ENCODE data around the gene TCEANC.

TCEANC gene

GRCh38 chrX:13690836-13691235 is 37.9 kb downstream of the TCEANC start:
- Histone ChIP-seq H3K27ac (no peak overlapping the region), H3K9me3 (ENCODE audit: severe bottlenecking) (no peaks in the 10 kb centered on the region), H3K4me3 (ENCODE audit: low read depth, low read length) (no peak overlapping the region), H3K27me3 (ENCODE audit: insufficient read depth, low read depth, severe bottlenecking) (no peaks in the 10 kb centered on the region), H3K36me3 (peaks cover 3% of the 10 kb centered on the region; the same call in 1 of the 2 replicates)
- no peak for DNase-seq
- TF ChIP-seq, protein P1, sequence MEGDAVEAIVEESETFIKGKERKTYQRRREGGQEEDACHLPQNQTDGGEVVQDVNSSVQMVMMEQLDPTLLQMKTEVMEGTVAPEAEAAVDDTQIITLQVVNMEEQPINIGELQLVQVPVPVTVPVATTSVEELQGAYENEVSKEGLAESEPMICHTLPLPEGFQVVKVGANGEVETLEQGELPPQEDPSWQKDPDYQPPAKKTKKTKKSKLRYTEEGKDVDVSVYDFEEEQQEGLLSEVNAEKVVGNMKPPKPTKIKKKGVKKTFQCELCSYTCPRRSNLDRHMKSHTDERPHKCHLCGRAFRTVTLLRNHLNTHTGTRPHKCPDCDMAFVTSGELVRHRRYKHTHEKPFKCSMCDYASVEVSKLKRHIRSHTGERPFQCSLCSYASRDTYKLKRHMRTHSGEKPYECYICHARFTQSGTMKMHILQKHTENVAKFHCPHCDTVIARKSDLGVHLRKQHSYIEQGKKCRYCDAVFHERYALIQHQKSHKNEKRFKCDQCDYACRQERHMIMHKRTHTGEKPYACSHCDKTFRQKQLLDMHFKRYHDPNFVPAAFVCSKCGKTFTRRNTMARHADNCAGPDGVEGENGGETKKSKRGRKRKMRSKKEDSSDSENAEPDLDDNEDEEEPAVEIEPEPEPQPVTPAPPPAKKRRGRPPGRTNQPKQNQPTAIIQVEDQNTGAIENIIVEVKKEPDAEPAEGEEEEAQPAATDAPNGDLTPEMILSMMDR (IDR thresholded peaks at IDR 0.05; ENCODE audit: low read depth, low read length), result no peak

DNA sequence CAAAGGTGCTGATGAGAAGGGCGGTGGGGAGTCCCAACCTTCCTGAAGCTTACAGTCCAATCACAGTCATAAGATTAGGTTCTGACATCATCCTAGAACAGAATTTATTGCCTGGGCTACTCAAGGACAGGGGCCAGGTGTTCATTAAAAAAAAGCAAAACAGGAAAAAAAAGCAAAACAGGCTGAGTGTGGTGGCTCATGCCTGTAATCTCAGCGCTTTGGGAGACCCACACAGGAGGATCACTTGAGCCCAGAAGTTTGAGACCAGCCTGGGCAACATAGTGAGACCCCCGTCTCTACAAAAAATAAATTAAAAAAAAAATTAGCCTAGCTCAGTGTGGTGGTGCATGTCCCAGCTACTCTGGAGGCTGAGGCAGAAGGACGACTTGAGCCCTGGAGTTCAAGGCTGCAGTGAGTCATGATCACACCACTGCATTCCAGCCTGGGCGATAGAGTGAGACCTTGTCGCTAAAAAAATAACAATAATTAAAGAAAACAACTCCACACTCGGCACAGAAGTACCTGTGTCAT is 39.0 kb downstream of the TCEANC start:
- Histone ChIP-seq H3K4me3 (ENCODE audit: low read depth, low read length) (no peak overlapping the region), H3K27ac (no peak overlapping the region)

GRCh38 chrX:13692771-13693231 is 39.9 kb downstream of the TCEANC start:
- peaks cover 3% of the 10 kb centered on the region for H3K36me3 ChIP-seq
- DNase-seq, result no peak
- H3K27ac ChIP-seq, result no peak overlapping the region
- TF ChIP-seq, protein P1 (IDR thresholded peaks at IDR 0.05; ENCODE audit: low read depth, low read length), result no peak
- H3K27me3 ChIP-seq (ENCODE audit: insufficient read depth, low read depth, severe bottlenecking), result no peaks in the 10 kb centered on the region
- H3K4me3 ChIP-seq (ENCODE audit: low read depth, low read length), result no peak overlapping the region
- H3K9me3 ChIP-seq (ENCODE audit: severe bottlenecking), result no peaks in the 10 kb centered on the region

More for the DNA sequence above, 39.0 kb downstream of the TCEANC start:
- no peaks in the 10 kb centered on the region for H3K27me3 ChIP-seq (ENCODE audit: insufficient read depth, low read depth, severe bottlenecking)
- peaks cover 3% of the 10 kb centered on the region; the same call in 1 of the 2 replicates for H3K36me3 ChIP-seq
- DNase-seq, result no peak
- TF ChIP-seq, protein P1 (IDR thresholded peaks at IDR 0.05; ENCODE audit: low read depth, low read length), result no peak
- H3K9me3 ChIP-seq (ENCODE audit: severe bottlenecking), result no peaks in the 10 kb centered on the region

GRCh38 chrX:13693341-13693961 is 40.5 kb downstream of the TCEANC start:
- TF ChIP-seq, protein P1 (IDR thresholded peaks at IDR 0.05; ENCODE audit: low read depth, low read length), result no peak
- H3K36me3 ChIP-seq, result peaks cover 3% of the 10 kb centered on the region
- no peaks in the 10 kb centered on the region for H3K9me3 ChIP-seq (ENCODE audit: severe bottlenecking)
- no peaks in the 10 kb centered on the region for H3K27me3 ChIP-seq (ENCODE audit: insufficient read depth, low read depth, severe bottlenecking)
- no peak overlapping the region for H3K27ac ChIP-seq
- no peak for DNase-seq
- H3K4me3 ChIP-seq (ENCODE audit: low read depth, low read length), result no peak overlapping the region

DNA sequence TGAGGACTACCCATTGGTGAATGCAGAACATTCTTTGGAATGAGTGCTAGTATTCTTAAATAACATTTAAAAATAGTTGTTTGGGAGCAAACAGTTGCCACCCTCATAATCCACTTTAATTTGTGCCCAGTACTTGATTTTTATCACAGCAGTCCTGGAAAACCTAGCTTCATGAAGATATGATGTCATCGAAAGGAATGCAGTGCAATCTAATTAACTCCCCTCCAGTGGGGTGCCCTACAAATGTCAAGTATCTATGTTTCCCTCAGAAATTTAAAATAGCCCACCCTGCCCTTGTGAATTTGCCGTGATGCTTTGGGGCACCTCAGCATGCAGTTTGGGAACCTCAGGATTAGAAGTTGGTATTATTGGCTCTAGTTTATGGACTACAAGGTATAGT is 41.4 kb downstream of the TCEANC start:
- Histone ChIP-seq H3K27ac (no peak overlapping the region), H3K27me3 (ENCODE audit: insufficient read depth, low read depth, severe bottlenecking) (no peaks in the 10 kb centered on the region), H3K36me3 (peaks cover 3% of the 10 kb centered on the region), H3K9me3 (ENCODE audit: severe bottlenecking) (no peaks in the 10 kb centered on the region), H3K4me3 (ENCODE audit: low read depth, low read length) (no peak overlapping the region)
- TF ChIP-seq, protein P1 (IDR thresholded peaks at IDR 0.05; ENCODE audit: low read depth, low read length), result no peak
- no peak for DNase-seq

Data from WERI-Rb-1 (cell line).